Epithelial cell of esophagus (primary cell): ENCODE data around the gene ATF5.

Experiments
- DNase-seq: peaks from one replicate; pipeline ENCODE4 v3.0.0; 2010; ENCODE audit warnings: low read depth
- H3K4me3 ChIP-seq: 2 replicates; pipeline ENCODE4 v1.5.1; 2011; ENCODE audit warnings: mild to moderate bottlenecking, low read length, control low read depth
- TF ChIP-seq, protein P1 (sequence below): IDR thresholded peaks from 2 replicates; pipeline ENCODE4 v1.5.1; 2011; ENCODE audit warnings: low read depth, mild to moderate bottlenecking, low read length, control low read depth, inconsistent platforms; ENCODE audit not compliant: insufficient read depth; ENCODE audit errors: missing control alignments

The ATF5 gene

DNA sequence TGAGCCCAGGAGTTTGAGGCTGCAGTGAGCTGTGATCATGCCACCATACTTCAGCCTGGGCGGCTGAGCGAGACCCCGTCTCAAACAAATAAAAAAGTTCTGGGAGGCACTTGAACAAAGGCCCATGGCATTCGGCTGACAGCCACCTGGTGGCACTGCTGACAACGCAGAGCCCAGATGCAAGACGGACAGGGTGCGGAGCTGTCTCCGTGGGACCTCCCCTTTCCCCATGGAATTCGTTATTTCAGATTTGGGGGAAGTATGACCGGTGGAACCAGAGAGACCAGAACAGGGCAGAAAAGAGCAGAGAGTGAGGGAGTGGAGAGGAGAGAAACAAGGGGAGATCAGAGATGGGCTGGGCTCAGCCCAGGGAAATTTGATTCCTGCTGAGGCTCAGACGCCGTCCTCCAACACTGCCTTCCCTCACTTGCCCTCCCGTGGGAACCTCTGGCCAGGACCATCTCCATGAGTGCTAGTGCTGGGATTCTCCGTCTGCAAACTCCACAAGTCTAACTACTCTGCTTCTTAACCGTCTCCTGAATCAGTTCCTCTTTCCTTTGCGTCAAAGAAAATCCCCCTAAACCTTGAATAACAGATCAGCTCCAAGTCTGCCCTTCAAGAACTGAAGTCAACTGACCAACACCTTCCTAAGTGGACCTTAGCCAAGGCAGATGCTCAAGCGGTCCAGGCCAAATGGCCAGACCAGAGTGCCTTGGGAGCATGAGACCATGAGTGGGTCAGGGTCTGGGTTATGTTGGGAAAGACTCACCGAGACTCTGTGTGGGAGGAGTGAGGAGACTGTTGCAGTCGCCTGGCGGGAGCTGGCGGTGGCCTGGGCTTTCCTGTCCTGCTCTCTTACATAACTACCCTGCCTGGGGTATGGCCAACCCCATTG lies 11.9 kb upstream of the ATF5 start:
- peak; percentile 35 for DNase-seq
- no peak overlapping the region for H3K4me3 ChIP-seq
- TF ChIP-seq, protein P1, sequence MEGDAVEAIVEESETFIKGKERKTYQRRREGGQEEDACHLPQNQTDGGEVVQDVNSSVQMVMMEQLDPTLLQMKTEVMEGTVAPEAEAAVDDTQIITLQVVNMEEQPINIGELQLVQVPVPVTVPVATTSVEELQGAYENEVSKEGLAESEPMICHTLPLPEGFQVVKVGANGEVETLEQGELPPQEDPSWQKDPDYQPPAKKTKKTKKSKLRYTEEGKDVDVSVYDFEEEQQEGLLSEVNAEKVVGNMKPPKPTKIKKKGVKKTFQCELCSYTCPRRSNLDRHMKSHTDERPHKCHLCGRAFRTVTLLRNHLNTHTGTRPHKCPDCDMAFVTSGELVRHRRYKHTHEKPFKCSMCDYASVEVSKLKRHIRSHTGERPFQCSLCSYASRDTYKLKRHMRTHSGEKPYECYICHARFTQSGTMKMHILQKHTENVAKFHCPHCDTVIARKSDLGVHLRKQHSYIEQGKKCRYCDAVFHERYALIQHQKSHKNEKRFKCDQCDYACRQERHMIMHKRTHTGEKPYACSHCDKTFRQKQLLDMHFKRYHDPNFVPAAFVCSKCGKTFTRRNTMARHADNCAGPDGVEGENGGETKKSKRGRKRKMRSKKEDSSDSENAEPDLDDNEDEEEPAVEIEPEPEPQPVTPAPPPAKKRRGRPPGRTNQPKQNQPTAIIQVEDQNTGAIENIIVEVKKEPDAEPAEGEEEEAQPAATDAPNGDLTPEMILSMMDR = peak; percentile 55

DNA sequence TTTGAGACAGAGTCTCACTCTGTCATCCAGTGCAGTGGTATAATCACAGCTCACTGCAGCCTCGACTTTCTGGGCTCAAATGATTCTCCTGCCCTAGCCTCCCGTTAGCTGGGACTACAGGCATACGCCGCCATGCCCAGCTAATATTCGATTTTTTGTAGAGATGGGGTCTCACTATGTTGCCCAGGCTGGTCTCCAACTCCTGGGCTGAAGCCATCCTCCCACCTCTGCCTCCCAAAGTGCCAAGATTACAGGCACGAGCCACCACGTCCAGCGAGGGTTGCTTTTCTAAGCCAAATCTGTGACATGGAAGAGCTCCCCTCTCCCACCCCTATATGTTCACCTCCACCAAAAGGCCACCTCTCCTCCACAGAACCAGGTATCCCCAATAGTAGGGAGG lies 10.9 kb upstream of the ATF5 start:
- TF ChIP-seq, protein P1 = no peak
- no peak for DNase-seq
- H3K4me3 ChIP-seq = no peak overlapping the region

DNA sequence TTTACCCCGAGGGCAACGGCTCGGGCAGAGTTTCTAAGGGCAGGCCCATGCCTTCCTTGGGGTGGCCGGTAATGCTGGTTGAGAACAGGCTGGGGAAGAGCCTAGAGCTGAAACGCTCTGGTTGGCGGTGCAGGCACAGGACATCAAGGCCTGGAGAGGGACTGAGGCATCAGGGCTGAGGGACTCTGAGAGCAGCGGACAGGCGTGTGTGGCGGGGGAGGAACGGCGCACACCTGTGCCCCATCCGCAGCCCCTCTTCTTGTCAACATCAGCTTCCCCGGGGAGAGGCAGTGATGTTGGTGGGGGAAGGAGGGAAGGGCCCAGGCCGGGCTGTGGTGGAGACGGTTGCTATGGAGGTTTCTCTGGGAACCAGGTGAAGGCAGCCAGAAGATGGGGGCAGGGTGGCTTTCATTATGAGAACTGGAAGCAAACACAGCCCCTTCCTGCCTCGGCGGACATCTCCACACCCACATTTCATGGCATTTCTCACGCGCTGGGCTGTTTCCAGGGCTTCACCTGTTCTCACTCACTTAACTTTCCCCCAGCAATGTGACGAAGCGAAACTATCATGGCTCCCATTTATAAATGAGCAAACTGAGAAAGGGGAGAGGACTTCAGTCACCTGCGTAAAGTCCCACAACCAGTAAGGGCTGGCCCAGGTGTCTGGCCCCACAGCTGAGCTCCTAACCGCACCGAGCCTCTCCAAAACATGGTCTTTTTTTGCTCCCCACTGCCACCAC lies 8.2 kb upstream of the ATF5 start:
- no peak overlapping the region for H3K4me3 ChIP-seq
- TF ChIP-seq, protein P1 = no peak
- DNase-seq = no peak

DNA sequence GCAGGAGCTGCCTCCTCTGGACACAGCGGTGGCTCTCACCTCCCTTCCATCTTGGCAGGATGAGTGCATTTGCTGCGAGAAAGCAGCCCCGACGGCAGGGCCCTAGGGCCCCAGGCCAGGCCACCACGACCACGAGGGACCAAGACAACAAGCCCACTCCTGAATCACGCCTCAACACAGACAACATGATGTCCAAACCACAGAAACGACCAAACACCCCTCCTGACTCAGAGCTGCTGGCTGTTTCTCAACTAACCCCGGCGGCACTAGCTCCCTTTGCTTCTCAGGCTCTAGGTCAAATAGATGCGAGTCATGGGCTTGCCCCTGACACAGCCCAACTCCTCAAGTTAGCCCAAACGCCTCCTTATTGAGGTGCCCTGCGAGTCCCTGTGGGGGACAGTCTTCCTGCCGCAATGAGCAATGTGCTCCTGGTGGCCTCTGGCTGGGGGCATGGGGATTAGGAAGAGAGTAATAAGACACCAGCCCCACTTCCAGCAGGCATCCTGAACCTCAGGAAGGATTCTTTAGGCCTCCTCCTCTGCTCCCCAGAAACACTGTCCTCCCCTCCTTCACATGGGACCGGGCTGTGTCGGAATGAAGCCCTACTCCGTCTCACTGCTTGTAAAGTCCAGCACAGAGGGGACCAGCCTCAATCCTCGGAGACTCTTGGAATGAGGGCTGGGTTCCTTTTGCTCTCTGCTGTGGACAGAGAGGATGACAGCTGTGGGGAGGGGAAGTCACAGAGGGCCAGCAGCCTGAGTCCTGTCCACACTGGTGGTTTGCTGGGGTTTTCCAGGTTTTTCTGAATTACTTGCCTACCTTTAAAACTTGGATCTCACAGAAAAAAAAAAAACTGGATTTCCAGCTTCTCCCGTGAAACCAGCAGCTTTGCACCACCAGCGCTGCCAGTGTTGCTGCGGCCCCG lies 6.9 kb upstream of the ATF5 start:
- TF ChIP-seq, protein P1 = no peak
- peak; percentile 59 for DNase-seq
- H3K4me3 ChIP-seq = no peak overlapping the region

DNA sequence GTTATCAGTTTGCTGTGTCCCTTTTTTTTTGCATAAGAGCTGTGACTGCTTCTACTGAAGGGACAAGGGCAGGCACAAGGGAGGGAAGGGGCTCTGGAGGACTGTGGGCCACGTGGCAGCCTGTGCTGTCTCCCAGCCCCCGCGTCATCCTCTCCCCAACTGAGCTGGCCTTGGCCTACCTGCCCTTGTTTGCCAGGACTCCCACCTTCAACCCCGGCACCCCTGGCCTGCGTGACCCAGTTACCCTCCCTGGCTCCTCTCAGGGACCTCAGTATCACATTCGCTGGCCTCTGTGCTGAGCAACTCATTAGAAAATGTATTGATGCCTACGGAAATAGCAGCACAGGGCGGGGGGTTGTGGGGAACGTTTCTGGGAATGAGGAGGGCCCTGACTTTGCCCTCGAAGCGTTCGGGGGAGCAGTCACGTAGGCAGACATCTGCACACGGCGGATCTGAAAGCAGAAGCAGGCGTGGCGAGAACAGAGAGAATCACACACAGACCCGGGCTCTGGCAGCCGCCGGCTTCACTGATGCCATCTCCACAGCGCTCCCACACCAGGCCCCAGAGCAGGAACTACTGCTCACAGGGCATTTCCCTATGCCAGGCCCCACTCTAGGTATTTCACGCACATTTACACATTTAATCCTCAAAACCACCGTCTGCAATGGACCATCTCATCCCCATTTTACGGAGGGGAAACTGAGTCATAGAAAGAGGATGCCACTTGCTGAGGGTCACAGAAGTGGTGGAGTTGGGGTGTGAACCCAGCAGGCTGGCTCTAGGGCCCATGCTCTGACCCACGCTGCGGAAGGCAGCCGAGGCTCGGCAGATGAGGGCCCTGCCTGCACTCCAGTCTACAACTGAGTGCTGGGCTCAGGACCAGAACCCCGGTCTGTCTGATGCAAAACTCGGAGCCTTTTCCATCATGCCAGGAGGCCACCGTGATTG lies 5.7 kb upstream of the ATF5 start:
- TF ChIP-seq, protein P1 = no peak

More for the DNA sequence above, 5.7 kb upstream of the ATF5 start:
- DNase-seq = no peak
- H3K4me3 ChIP-seq = no peak overlapping the region
